ENCODE data around the gene SCARF2. TPM values are rescaled to one million over a fixed set of nuclear protein-coding genes. Genes with fewer than 3 reads are reported as not detected.
"Not testable (repeated sequence)": the region's sequence is repeated elsewhere in the genome, so short reads cannot be mapped to it uniquely, and the experiment has no call there.

SCARF2 gene
- total RNA-seq, 1 experiment from 2014 or later = 1.4 TPM

GRCh38 chr22:20484948-20485683, 47.5 kb upstream of the SCARF2 start:
- Histone ChIP-seq H3K36me3 (ENCODE audit: insufficient read depth, low read length, poor library complexity, severe bottlenecking) (no peaks in the 10 kb centered on the region), H3K4me3 (ENCODE audit: low read depth, low read length, poor library complexity, severe bottlenecking) (no peak overlapping the region), H3K27me3 (replicated peaks; ENCODE audit: insufficient read depth, low read depth, low read length, poor library complexity) (no peaks in the 10 kb centered on the region), H3K9me3 (ENCODE audit: low read depth, low read length, poor library complexity, severe bottlenecking) (no peaks in the 10 kb centered on the region), H3K4me1 (ENCODE audit: insufficient read depth, low read length, poor library complexity, severe bottlenecking) (no peaks in the 10 kb centered on the region), H3K27ac (ENCODE audit: low read depth, low read length, poor library complexity, severe bottlenecking) (no peak overlapping the region)
- CTCF ChIA-PET = no interaction called here
- intact Hi-C loops (cut with micrococcal nuclease; ENCODE audit: unreplicated experiment) = no loop called here
- POLR2A ChIA-PET (ENCODE audit: low non-redundant PET) = no interaction called here
- no TSS peak for BruUV-seq (replicated peaks)
- TF ChIP-seq CTCF (conservative IDR thresholded peaks at IDR 0.05; ENCODE audit: low read depth, low read length) (no peak), EZH2 (IDR thresholded peaks at IDR 0.05; ENCODE audit: borderline replicate concordance, low read depth, low read length, poor library complexity, severe bottlenecking) (no peak)
- DNase-seq (ENCODE audit: low spot score) = no peak

- ChIA-PET CTCF (no interaction called here), POLR2A (ENCODE audit: low non-redundant PET) (no interaction called here)
- Histone ChIP-seq H3K4me3 (ENCODE audit: low read depth, low read length, poor library complexity, severe bottlenecking) (no peak overlapping the region), H3K36me3 (ENCODE audit: insufficient read depth, low read length, poor library complexity, severe bottlenecking) (no peaks in the 10 kb centered on the region), H3K4me1 (ENCODE audit: insufficient read depth, low read length, poor library complexity, severe bottlenecking) (no peaks in the 10 kb centered on the region), H3K27me3 (replicated peaks; ENCODE audit: insufficient read depth, low read depth, low read length, poor library complexity) (no peaks in the 10 kb centered on the region), H3K9me3 (ENCODE audit: low read depth, low read length, poor library complexity, severe bottlenecking) (no peaks in the 10 kb centered on the region), H3K27ac (ENCODE audit: low read depth, low read length, poor library complexity, severe bottlenecking) (no peak overlapping the region)
- intact Hi-C loops (cut with micrococcal nuclease; ENCODE audit: unreplicated experiment) = no loop called here
- TF ChIP-seq CTCF (conservative IDR thresholded peaks at IDR 0.05; ENCODE audit: low read depth, low read length) (no peak), EZH2 (IDR thresholded peaks at IDR 0.05; ENCODE audit: borderline replicate concordance, low read depth, low read length, poor library complexity, severe bottlenecking) (no peak)
- DNase-seq (ENCODE audit: low spot score) = no peak
- no TSS peak for BruUV-seq (replicated peaks)
Measured at GRCh38 chr22:20483771-20484170, 46.1 kb upstream of the SCARF2 start.

GRCh38 chr22:20483143-20483506, 45.5 kb upstream of the SCARF2 start:
- CTCF ChIA-PET; DNase-seq (ENCODE audit: low spot score); H3K36me3 ChIP-seq (ENCODE audit: insufficient read depth, low read length, poor library complexity, severe bottlenecking); H3K27me3 ChIP-seq (replicated peaks; ENCODE audit: insufficient read depth, low read depth, low read length, poor library complexity); H3K4me1 ChIP-seq (ENCODE audit: insufficient read depth, low read length, poor library complexity, severe bottlenecking); BruUV-seq (replicated peaks); POLR2A ChIA-PET (ENCODE audit: low non-redundant PET); H3K27ac ChIP-seq (ENCODE audit: low read depth, low read length, poor library complexity, severe bottlenecking); intact Hi-C loops (cut with micrococcal nuclease; ENCODE audit: unreplicated experiment); H3K4me3 ChIP-seq (ENCODE audit: low read depth, low read length, poor library complexity, severe bottlenecking); H3K9me3 ChIP-seq (ENCODE audit: low read depth, low read length, poor library complexity, severe bottlenecking): not testable (repeated sequence)

GRCh38 chr22:20479612-20480196, 42.1 kb upstream of the SCARF2 start:
- no peak for TF ChIP-seq CTCF (conservative IDR thresholded peaks at IDR 0.05; ENCODE audit: low read depth, low read length)
- no peak for TF ChIP-seq EZH2 (IDR thresholded peaks at IDR 0.05; ENCODE audit: borderline replicate concordance, low read depth, low read length, poor library complexity, severe bottlenecking)
- Histone ChIP-seq H3K9me3 (ENCODE audit: low read depth, low read length, poor library complexity, severe bottlenecking) (no peaks in the 10 kb centered on the region), H3K4me1 (ENCODE audit: insufficient read depth, low read length, poor library complexity, severe bottlenecking) (no peaks in the 10 kb centered on the region), H3K4me3 (ENCODE audit: low read depth, low read length, poor library complexity, severe bottlenecking) (no peak overlapping the region), H3K36me3 (ENCODE audit: insufficient read depth, low read length, poor library complexity, severe bottlenecking) (no peaks in the 10 kb centered on the region), H3K27ac (ENCODE audit: low read depth, low read length, poor library complexity, severe bottlenecking) (no peak overlapping the region), H3K27me3 (replicated peaks; ENCODE audit: insufficient read depth, low read depth, low read length, poor library complexity) (no peaks in the 10 kb centered on the region)
- intact Hi-C loops (cut with micrococcal nuclease; ENCODE audit: unreplicated experiment) = no loop called here
- ChIA-PET POLR2A (ENCODE audit: low non-redundant PET) (no interaction called here), CTCF (no interaction called here)
- DNase-seq (ENCODE audit: low spot score) = no peak
- no TSS peak for BruUV-seq (replicated peaks)

GRCh38 chr22:20478059-20478458, 40.4 kb upstream of the SCARF2 start:
- H3K27me3 ChIP-seq (replicated peaks; ENCODE audit: insufficient read depth, low read depth, low read length, poor library complexity); POLR2A ChIA-PET (ENCODE audit: low non-redundant PET); DNase-seq (ENCODE audit: low spot score); CTCF ChIA-PET; H3K4me3 ChIP-seq (ENCODE audit: low read depth, low read length, poor library complexity, severe bottlenecking); intact Hi-C loops (cut with micrococcal nuclease; ENCODE audit: unreplicated experiment); H3K4me1 ChIP-seq (ENCODE audit: insufficient read depth, low read length, poor library complexity, severe bottlenecking); BruUV-seq (replicated peaks); H3K36me3 ChIP-seq (ENCODE audit: insufficient read depth, low read length, poor library complexity, severe bottlenecking); H3K9me3 ChIP-seq (ENCODE audit: low read depth, low read length, poor library complexity, severe bottlenecking); H3K27ac ChIP-seq (ENCODE audit: low read depth, low read length, poor library complexity, severe bottlenecking): not testable (repeated sequence)
